Right ventricle myocardium superior (tissue), 1 donor: ENCODE data around the gene RTN4R. TPM values are rescaled to one million over a fixed set of nuclear protein-coding genes. Genes with fewer than 3 reads are reported as not detected.
"Not testable (repeated sequence)": the region's sequence is repeated elsewhere in the genome, so short reads cannot be mapped to it uniquely, and the experiment has no call there.

Experiments used
- ATAC-seq: fragments of 200-7000 bp; cut with Tn5 transposase; one replicate; pipeline ENCODE4 v1.9.1; 2020; ENCODE audit warnings: mild to moderate bottlenecking; ENCODE audit not compliant: poor library complexity
- DNase-seq: peaks from one replicate; pipeline ENCODE4 v3.0.0-alpha.2; 2020
- intact Hi-C: fragments of 100-400 bp; cut with DNase I; formaldehyde crosslinking; loops from one replicate; pipeline ENCODE4 v1.11.2; 2022
- long read RNA-seq: library from polyadenylated mRNA; unstranded; transcript quantifications from one replicate; pipeline ENCODE4 v2.0.0, GENCODE V29; 2021
- total RNA-seq: library from RNA; stranded (reverse); fragmentation: NEBNext Ultra II Directional; extraction: Animal tissue kit (Norgen Biotek cat#: 25700); gene quantifications from one replicate; pipeline ENCODE4 v1.2.1, GENCODE V29; 2021
- donor health status: DM: no; HTN: yes; CAD: no; lungs with severe emphysema.

RTN4R gene
- total RNA-seq, result 0.75 TPM
- long read RNA-seq, transcript RTN4R-201 (2 exons, 2,157 nt), result major isoform, 8 of 11 reads
- long read RNA-seq, partial matches to known transcripts, result 0 of 11 reads
- long read RNA-seq, other reads (novel, unspliced or antisense), result 3 of 11 reads

- DNase-seq (peak; percentile 78), ATAC-seq (peak; percentile 93)
- intact Hi-C loops, result loop anchor here (5.0 kb wide), 1 partner anchor 111 kb away; no protein-coding TSS in a partner anchor
Measured at GRCh38 chr22:20268279-20269012, at the start of gene RTN4R. TSS of gene RTN4R (minus strand) at chr22:20268318. CDS start at chr22:20268092, 226 bp downstream.

- ATAC-seq, DNase-seq, intact Hi-C loops: not testable (repeated sequence)
Measured at GRCh38 chr22:20317402-20318042, 49.4 kb upstream of the RTN4R start.

GRCh38 chr22:20316844-20317401 lies 48.8 kb upstream of the RTN4R start:
- ATAC-seq (no peak), DNase-seq (no peak)
- intact Hi-C loops, result no loop called here

- ATAC-seq (no peak), DNase-seq (peak; percentile 27)
- intact Hi-C loops, result no loop called here
Measured at GRCh38 chr22:20316217-20316843, 48.2 kb upstream of the RTN4R start.

- DNase-seq (peak; percentile 39), ATAC-seq (no peak)
- intact Hi-C loops, result no loop called here
Measured at GRCh38 chr22:20315337-20316216, 47.5 kb upstream of the RTN4R start.

GRCh38 chr22:20314741-20315336 lies 46.7 kb upstream of the RTN4R start:
- intact Hi-C loops, ATAC-seq: not testable (repeated sequence)
- DNase-seq, result peak; percentile 31

- intact Hi-C loops, DNase-seq, ATAC-seq: not testable (repeated sequence)
Measured at GRCh38 chr22:20314206-20314605, 46.1 kb upstream of the RTN4R start.

GRCh38 chr22:20313306-20314077 lies 45.4 kb upstream of the RTN4R start:
- intact Hi-C loops, result not testable (repeated sequence)
- ATAC-seq (peak; percentile 24), DNase-seq (peak; percentile 33)

- ATAC-seq, result no peak
- intact Hi-C loops, result no loop called here
- peak; percentile 6 for DNase-seq
Measured at GRCh38 chr22:20312396-20313191, 44.5 kb upstream of the RTN4R start.

- intact Hi-C loops, ATAC-seq: not testable (repeated sequence)
- DNase-seq, result peak; percentile 35
Measured at GRCh38 chr22:20311249-20312062, 43.3 kb upstream of the RTN4R start.

GRCh38 chr22:20310773-20311172 lies 42.7 kb upstream of the RTN4R start:
- ATAC-seq, intact Hi-C loops: not testable (repeated sequence)
- peak; percentile 24 for DNase-seq

GRCh38 chr22:20310180-20310579 lies 42.1 kb upstream of the RTN4R start:
- intact Hi-C loops, result not testable (repeated sequence)

GRCh38 chr22:20308806-20309650 lies 40.9 kb upstream of the RTN4R start:
- peak; percentile 10 for DNase-seq

More at GRCh38 chr22:20310180-20310579, 42.1 kb upstream of the RTN4R start:
- ATAC-seq, result not testable (repeated sequence)
- peak; percentile 22 for DNase-seq

More at GRCh38 chr22:20308806-20309650, 40.9 kb upstream of the RTN4R start:
- ATAC-seq, intact Hi-C loops: not testable (repeated sequence)
